Measurements from ENCODE around the gene PARVA. TPM values are rescaled to one million over a fixed set of nuclear protein-coding genes. Genes with fewer than 3 reads are reported as not detected.

Gene PARVA
- total and polyA plus RNA-seq, 2 of the 8 experiments (the other 6 are each of a cell fraction or from before 2014, with no cell fraction given), result 3.1 to 13.5 TPM

DNA sequence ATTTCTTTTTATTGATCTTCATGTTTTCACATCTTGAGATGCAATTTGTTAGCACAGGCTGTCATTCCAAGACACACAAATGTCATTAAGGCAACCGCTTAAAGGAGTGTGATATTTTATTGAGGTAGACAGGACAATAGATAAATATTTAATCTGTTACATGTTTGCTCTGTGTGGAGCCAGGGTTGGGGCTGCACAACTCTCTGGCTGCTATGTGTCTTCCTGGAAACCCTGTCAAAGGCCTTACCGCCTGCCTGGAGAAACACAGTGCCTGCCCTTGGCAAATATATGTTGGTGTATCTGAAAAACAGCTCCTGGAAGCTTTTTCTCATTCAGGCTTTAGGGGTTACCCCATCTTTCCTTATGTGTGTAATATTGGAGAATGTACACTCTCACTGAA lies 157.2 kb downstream of the PARVA start:
- H2AK5ac ChIP-seq (ENCODE audit: low read depth, low read length), result no peak overlapping the region
- DNase-seq (ENCODE audit: low read depth in 1 of 2, low spot score in 2 of 2) (no peak), FAIRE-seq (no peak)
- no peak overlapping the region for H3K4me2 ChIP-seq (ENCODE audit: insufficient read depth in 1 of 2, low read depth in 2 of 2, low read length in 2 of 2)
- no peak overlapping the region for H3K56ac ChIP-seq (replicated peaks; ENCODE audit: insufficient read length, low read depth, low read length)
- H3K79me1 ChIP-seq (ENCODE audit: low read depth, low read length), result no peaks in the 10 kb centered on the region
- no peak overlapping the region for H3K4ac ChIP-seq (replicated peaks; ENCODE audit: insufficient read length, low read depth, low read length)
- H3K27ac ChIP-seq (ENCODE audit: low read depth, low read length), result no peak overlapping the region
- POLR2A ChIA-PET (ENCODE audit: partially characterized antibody), result interaction anchor here (1.2 kb wide), 1 partner anchor 11 kb away, joined by 3 read pairs; no protein-coding TSS in a partner anchor
- no peak overlapping the region for H2BK120ac ChIP-seq (replicated peaks; ENCODE audit: low read depth, low read length)
- H2BK12ac ChIP-seq (ENCODE audit: low read depth, low read length), result no peak overlapping the region
- no peak overlapping the region for H2BK20ac ChIP-seq (ENCODE audit: low read length)
- no peak overlapping the region for H3K14ac ChIP-seq (ENCODE audit: insufficient read length)
- H4K20me1 ChIP-seq (replicated peaks in 1 of 2; ENCODE audit: control insufficient read depth in 1 of 2, insufficient read depth in 2 of 2, low read length in 2 of 2), result no peaks in the 10 kb centered on the region
- no peak overlapping the region for H3K18ac ChIP-seq (ENCODE audit: extremely low read depth, low read length)
- H3K23me2 ChIP-seq (ENCODE audit: low read depth, low read length), result no peaks in the 10 kb centered on the region
- H3K9me3 ChIP-seq (ENCODE audit: insufficient read depth in 2 of 2, low read depth in 1 of 2, low read length in 1 of 2), result no peaks in the 10 kb centered on the region
- no peak overlapping the region for H2BK5ac ChIP-seq (ENCODE audit: low read depth, low read length)
- no peak overlapping the region for H4K8ac ChIP-seq (ENCODE audit: extremely low read depth, insufficient read depth, low read length)
- no peaks in the 10 kb centered on the region for H3K79me2 ChIP-seq (ENCODE audit: control insufficient read depth in 1 of 2, insufficient read depth in 2 of 2, low read length in 2 of 2)
- no peaks in the 10 kb centered on the region for H3K27me3 ChIP-seq (replicated peaks in 1 of 4; ENCODE audit: control insufficient read depth in 3 of 4, extremely low read depth in 1 of 4, insufficient read depth in 3 of 4, low read length in 3 of 4)
- no peak overlapping the region for H3K23ac ChIP-seq (ENCODE audit: insufficient read length)
- WGBS, 2 experiments (ENCODE audit: extremely low coverage in 1 of 2, insufficient coverage in 1 of 2, insufficient read length in 1 of 2, insufficient replicate concordance in 2 of 2, low coverage in 1 of 2, low lambda C conversion rate in 2 of 2, missing lambda C conversion rate in 1 of 2), result 94% methylated on average over 2 of the region's 2 CpGs; no CpG with 5 or more reads in 1 of the 2 experiments
- no peaks in the 10 kb centered on the region for H3K4me1 ChIP-seq (replicated peaks in 1 of 4; ENCODE audit: control insufficient read depth in 3 of 4, insufficient read depth in 4 of 4, low read length in 3 of 4)
- H3K9ac ChIP-seq (replicated peaks in 1 of 4; ENCODE audit: extremely low read depth in 1 of 4, low read depth in 3 of 4, low read length in 3 of 4), result no peak overlapping the region
- H4K5ac ChIP-seq (ENCODE audit: insufficient read length, low read depth, low read length), result no peak overlapping the region
- no peaks in the 10 kb centered on the region for H3K36me3 ChIP-seq (ENCODE audit: control insufficient read depth in 2 of 4, insufficient read depth in 4 of 4, low read length in 3 of 4)
- H2BK15ac ChIP-seq (ENCODE audit: low read length), result no peak overlapping the region
- CTCF ChIA-PET (ENCODE audit: partially characterized antibody), result interaction anchor here (0.6 to 2.3 kb wide), 4 partner anchors 23 to 246 kb away, joined by 3 to 5 read pairs (median 4); no protein-coding TSS in a partner anchor
- no peak overlapping the region for H2AFZ ChIP-seq (ENCODE audit: low read length)
- H4K91ac ChIP-seq (replicated peaks; ENCODE audit: insufficient read length, low read length), result no peak overlapping the region
- no peak overlapping the region for H3K4me3 ChIP-seq (ENCODE audit: extremely low read depth in 1 of 4, insufficient read depth in 2 of 4, low read depth in 3 of 4, low read length in 4 of 4)
- TF ChIP-seq SP2 (IDR thresholded peaks at IDR 0.05; ENCODE audit: low read length) (no peak), RAD21 (IDR thresholded peaks at IDR 0.05 in 1 of 2, conservative IDR thresholded peaks at IDR 0.05 in 1 of 2; ENCODE audit: low read depth in 2 of 2, low read length in 2 of 2) (no peak), PHF8 (conservative IDR thresholded peaks at IDR 0.05; ENCODE audit: low read depth, low read length) (no peak), SP4 (IDR thresholded peaks at IDR 0.05; ENCODE audit: low read length) (no peak), SP1 (IDR thresholded peaks at IDR 0.05; ENCODE audit: low read depth, low read length) (no peak), KDM1A (IDR thresholded peaks at IDR 0.05; ENCODE audit: borderline replicate concordance, low read length) (no peak), FOSL1 (IDR thresholded peaks at IDR 0.05; ENCODE audit: insufficient read depth, low read depth, low read length) (no peak), HDAC2 (IDR thresholded peaks at IDR 0.05; ENCODE audit: borderline replicate concordance in 1 of 2, low read depth in 2 of 2, low read length in 2 of 2) (no peak)
- TF ChIP-seq, protein P1, sequence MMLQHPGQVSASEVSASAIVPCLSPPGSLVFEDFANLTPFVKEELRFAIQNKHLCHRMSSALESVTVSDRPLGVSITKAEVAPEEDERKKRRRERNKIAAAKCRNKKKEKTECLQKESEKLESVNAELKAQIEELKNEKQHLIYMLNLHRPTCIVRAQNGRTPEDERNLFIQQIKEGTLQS (IDR thresholded peaks at IDR 0.05; ENCODE audit: insufficient read depth, low read depth, low read length), result no peak
- TF ChIP-seq, protein P2, sequence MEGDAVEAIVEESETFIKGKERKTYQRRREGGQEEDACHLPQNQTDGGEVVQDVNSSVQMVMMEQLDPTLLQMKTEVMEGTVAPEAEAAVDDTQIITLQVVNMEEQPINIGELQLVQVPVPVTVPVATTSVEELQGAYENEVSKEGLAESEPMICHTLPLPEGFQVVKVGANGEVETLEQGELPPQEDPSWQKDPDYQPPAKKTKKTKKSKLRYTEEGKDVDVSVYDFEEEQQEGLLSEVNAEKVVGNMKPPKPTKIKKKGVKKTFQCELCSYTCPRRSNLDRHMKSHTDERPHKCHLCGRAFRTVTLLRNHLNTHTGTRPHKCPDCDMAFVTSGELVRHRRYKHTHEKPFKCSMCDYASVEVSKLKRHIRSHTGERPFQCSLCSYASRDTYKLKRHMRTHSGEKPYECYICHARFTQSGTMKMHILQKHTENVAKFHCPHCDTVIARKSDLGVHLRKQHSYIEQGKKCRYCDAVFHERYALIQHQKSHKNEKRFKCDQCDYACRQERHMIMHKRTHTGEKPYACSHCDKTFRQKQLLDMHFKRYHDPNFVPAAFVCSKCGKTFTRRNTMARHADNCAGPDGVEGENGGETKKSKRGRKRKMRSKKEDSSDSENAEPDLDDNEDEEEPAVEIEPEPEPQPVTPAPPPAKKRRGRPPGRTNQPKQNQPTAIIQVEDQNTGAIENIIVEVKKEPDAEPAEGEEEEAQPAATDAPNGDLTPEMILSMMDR (IDR thresholded peaks at IDR 0.05; ENCODE audit: control extremely low read depth in 1 of 3, insufficient read depth in 1 of 3, low read depth in 1 of 3, low read length in 3 of 3), result no peak

All from H1 (cell line).